GM21717 (cell line): ENCODE data around the gene ULK4.

Source experiments
- ATAC-seq: cut with Tn5 transposase; IDR thresholded peaks from one replicate; pipeline ENCODE4 v1.9.1; 2021; ENCODE audit warnings: mild to moderate bottlenecking, moderate library complexity; ENCODE audit not compliant: unreplicated experiment

Gene ULK4

GRCh38 chr3:41370307-41370706 is 591.6 kb downstream of the ULK4 start:
- no peak for ATAC-seq

- no peak for ATAC-seq
Measured at GRCh38 chr3:41369838-41370237, 592.1 kb downstream of the ULK4 start.

GRCh38 chr3:41365973-41366372 is 595.9 kb downstream of the ULK4 start:
- ATAC-seq: no peak

GRCh38 chr3:41364736-41365135 is 597.2 kb downstream of the ULK4 start:
- ATAC-seq: no peak

- no peak for ATAC-seq
Measured at GRCh38 chr3:41363830-41364523, 597.9 kb downstream of the ULK4 start.

GRCh38 chr3:41362638-41363559 is 599.0 kb downstream of the ULK4 start:
- ATAC-seq: no peak

- no peak for ATAC-seq
Measured at GRCh38 chr3:41357271-41357670, 604.6 kb downstream of the ULK4 start.

- no peak for ATAC-seq
Measured at GRCh38 chr3:41356775-41357174, 605.1 kb downstream of the ULK4 start.

- no peak for ATAC-seq
Measured at GRCh38 chr3:41352510-41352909, 609.4 kb downstream of the ULK4 start.

GRCh38 chr3:41350441-41350840 is 611.5 kb downstream of the ULK4 start:
- no peak for ATAC-seq

GRCh38 chr3:41348401-41348800 is 613.5 kb downstream of the ULK4 start:
- ATAC-seq: no peak

GRCh38 chr3:41346698-41347270 is 615.1 kb downstream of the ULK4 start:
- ATAC-seq: no peak

- no peak for ATAC-seq
Measured at GRCh38 chr3:41345788-41346187, 616.1 kb downstream of the ULK4 start.

GRCh38 chr3:41339758-41340157 is 622.1 kb downstream of the ULK4 start:
- no peak for ATAC-seq

- no peak for ATAC-seq
Measured at GRCh38 chr3:41338276-41338675, 623.6 kb downstream of the ULK4 start.

- ATAC-seq: no peak
Measured at GRCh38 chr3:41334426-41334825, 627.5 kb downstream of the ULK4 start.

- ATAC-seq: no peak
Measured at GRCh38 chr3:41331041-41331440, 630.9 kb downstream of the ULK4 start.

GRCh38 chr3:41330465-41330864 is 631.4 kb downstream of the ULK4 start:
- ATAC-seq: no peak

GRCh38 chr3:41329881-41330280 is 632.0 kb downstream of the ULK4 start:
- ATAC-seq: no peak

GRCh38 chr3:41328926-41329325 is 633.0 kb downstream of the ULK4 start:
- ATAC-seq: no peak

- ATAC-seq: no peak
Measured at GRCh38 chr3:41327718-41328117, 634.2 kb downstream of the ULK4 start.

- no peak for ATAC-seq
Measured at GRCh38 chr3:41324156-41324475, 637.8 kb downstream of the ULK4 start.
